Bronchial epithelial cell (primary cell): ENCODE results near the gene ZAP70. TPM values are rescaled to one million over a fixed set of nuclear protein-coding genes. Genes with fewer than 3 reads are reported as not detected.

Experiments
- DNase-seq: peaks from one replicate; pipeline ENCODE4 v3.0.0-alpha.2; 2010; ENCODE audit warnings: low read depth
- FAIRE-seq: peaks from 2 replicates; lab custom pipeline; 2011; peaks lifted over from hg19 to GRCh38; lab: Jason Lieb, UNC
- H3K27me3 ChIP-seq: 2 replicates; pipeline ENCODE4 v1.5.1; 2011; ENCODE audit warnings: low read length; ENCODE audit not compliant: control insufficient read depth, insufficient read depth
- H3K36me3 ChIP-seq: 2 replicates; pipeline ENCODE4 v1.5.1; 2011; ENCODE audit warnings: low read length; ENCODE audit not compliant: control insufficient read depth, insufficient read depth
- H3K4me3 ChIP-seq: 2 replicates; pipeline ENCODE4 v1.5.1; 2011; ENCODE audit warnings: mild to moderate bottlenecking, low read depth, low read length, control low read depth
- total RNA-seq: library from RNA; depleted of rRNA; stranded (reverse); fragments of >200 nt; gene quantifications from 2 replicates; pipeline ENCODE4 v1.2.1, GENCODE V29; 2014
- TF ChIP-seq, protein P1 (sequence below): IDR thresholded peaks from 2 replicates; pipeline ENCODE4 v1.5.1; 2011; ENCODE audit warnings: mild to moderate bottlenecking, moderate library complexity, low read length, control low read depth, inconsistent platforms; ENCODE audit not compliant: insufficient read depth, severe bottlenecking

Gene ZAP70
- total RNA-seq, 1 donor from 2014 or later, result not detected

DNA sequence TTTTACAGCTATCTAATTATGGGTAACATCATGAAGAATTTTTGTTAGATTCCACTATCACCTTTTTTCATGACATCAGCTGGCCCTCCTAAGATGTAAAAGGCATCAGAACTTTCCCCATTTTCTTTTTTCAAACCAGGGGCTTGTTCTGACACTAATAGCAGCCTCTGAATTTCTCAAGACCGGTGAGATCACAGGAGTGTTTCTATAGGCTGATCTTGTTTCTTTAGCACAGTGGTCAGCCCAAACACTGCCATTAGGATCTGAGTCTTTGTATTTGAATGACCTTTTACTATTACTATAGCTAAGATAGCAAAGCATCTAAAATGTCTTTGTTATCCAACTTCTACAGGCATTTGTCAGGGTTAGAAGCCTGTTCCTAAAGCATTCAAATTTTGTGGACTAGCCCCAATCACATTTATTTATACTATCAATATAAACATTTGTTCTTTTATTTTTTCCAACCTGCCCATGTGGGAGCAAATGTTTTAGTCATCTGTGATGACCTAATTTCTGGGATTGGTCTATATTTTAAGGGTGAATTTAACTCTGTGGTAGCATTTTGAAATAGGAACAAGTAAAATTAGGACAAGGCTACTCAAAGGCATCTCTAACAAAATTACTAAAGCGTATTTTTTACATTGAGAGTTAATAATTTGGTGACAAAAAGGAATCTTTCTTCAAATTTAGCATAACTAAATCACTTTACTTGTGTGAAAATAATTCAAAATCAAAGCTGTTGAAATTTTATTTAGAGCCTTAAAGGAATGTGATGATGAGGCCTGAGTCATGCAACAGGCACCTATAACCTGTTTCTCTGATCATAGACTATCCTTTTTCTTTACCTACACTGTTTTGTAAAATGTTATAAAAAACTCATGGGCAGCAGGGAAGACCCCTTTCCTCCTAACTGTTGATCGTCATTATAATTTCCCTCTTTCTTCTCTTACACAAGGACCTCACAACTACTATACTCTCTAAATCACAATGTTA lies 39.3 kb downstream of the ZAP70 start:
- Histone ChIP-seq H3K36me3 (peaks cover 3% of the 10 kb centered on the region), H3K27me3 (no peaks in the 10 kb centered on the region), H3K4me3 (no peak overlapping the region)
- FAIRE-seq (no peak), DNase-seq (peak; percentile 71)
- TF ChIP-seq, protein P1, sequence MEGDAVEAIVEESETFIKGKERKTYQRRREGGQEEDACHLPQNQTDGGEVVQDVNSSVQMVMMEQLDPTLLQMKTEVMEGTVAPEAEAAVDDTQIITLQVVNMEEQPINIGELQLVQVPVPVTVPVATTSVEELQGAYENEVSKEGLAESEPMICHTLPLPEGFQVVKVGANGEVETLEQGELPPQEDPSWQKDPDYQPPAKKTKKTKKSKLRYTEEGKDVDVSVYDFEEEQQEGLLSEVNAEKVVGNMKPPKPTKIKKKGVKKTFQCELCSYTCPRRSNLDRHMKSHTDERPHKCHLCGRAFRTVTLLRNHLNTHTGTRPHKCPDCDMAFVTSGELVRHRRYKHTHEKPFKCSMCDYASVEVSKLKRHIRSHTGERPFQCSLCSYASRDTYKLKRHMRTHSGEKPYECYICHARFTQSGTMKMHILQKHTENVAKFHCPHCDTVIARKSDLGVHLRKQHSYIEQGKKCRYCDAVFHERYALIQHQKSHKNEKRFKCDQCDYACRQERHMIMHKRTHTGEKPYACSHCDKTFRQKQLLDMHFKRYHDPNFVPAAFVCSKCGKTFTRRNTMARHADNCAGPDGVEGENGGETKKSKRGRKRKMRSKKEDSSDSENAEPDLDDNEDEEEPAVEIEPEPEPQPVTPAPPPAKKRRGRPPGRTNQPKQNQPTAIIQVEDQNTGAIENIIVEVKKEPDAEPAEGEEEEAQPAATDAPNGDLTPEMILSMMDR, result no peak

DNA sequence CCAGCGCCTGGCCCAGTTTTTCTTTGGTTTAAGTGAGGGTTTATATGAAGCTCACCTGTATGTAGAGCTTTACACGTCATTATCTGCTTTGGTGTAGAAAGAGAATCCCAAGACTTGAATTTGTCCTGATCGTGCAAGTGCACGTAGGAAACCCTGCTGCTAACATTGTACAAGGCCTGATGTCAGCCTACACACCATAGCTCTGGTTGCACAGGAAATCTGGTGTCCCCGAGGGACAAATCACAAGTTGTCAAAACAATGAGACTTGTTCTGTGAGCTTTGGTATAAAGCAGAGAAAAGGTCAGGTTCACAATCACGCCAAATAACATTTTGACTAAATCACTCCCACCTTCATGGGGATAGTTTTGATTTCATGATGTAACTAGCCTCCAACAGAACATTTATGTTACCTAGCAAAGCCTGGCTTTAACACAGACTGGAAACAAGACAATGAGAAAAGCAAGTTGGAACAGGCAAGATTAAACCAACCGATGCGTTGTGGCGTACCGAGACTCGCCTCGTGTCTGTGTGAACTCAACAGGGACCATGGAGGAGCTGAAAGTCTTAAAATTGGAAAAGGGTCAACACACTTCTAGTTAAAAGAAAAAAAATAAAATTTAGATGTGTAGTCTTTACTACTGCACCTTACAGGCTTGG lies 41.4 kb downstream of the ZAP70 start:
- Histone ChIP-seq H3K36me3 (peaks cover 8% of the 10 kb centered on the region), H3K27me3 (no peaks in the 10 kb centered on the region), H3K4me3 (no peak overlapping the region)
- TF ChIP-seq, protein P1, result no peak
- FAIRE-seq, result no peak
- peak; percentile 85 for DNase-seq

DNA sequence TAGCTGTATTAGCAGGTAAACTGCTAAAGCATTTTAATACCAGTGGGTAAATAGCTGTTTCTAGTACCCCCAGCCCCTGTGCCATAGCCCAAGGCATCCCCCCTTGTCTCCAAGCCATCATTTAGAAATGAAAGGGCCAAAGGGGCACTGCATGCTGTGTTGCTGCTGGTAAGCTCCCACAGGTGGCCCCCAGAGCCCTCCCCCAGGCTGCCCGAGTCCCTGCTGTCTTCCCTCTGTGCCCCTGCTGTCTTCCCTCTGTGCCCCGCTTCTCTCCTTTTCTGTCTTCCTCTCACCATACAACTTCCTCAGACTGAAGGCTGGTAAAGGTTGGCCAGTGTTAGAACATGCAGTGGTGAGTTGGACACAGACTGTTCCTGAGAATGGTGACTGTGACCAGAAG lies 42.1 kb downstream of the ZAP70 start:
- DNase-seq, result no peak
- no peaks in the 10 kb centered on the region for H3K27me3 ChIP-seq
- H3K36me3 ChIP-seq, result peaks cover 9% of the 10 kb centered on the region
- FAIRE-seq, result no peak
- H3K4me3 ChIP-seq, result no peak overlapping the region
- TF ChIP-seq, protein P1, result no peak

DNA sequence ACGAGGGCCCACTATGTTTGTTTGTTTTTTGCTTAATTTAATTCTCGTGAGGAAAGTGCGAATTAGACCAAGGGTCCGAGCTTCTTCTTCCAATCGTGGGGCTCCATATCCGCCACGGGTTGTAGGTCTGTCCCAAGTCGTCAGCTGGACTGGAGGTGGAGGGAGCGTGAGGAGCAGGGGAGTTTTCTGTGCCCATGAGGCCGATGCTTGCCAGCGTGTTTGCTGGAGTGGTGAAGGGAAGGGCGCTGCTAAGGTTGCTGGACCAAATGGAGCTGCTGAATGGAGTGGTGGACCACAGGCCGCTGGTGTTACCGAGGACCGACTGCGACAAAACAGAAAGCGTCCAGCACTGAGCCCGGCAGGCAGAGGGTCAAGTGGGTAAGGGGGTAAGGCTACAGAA lies 43.7 kb downstream of the ZAP70 start:
- DNase-seq, result no peak
- TF ChIP-seq, protein P1, result no peak
- FAIRE-seq, result no peak
- no peak overlapping the region for H3K4me3 ChIP-seq
- no peaks in the 10 kb centered on the region for H3K27me3 ChIP-seq
- H3K36me3 ChIP-seq, result peaks cover 17% of the 10 kb centered on the region

DNA sequence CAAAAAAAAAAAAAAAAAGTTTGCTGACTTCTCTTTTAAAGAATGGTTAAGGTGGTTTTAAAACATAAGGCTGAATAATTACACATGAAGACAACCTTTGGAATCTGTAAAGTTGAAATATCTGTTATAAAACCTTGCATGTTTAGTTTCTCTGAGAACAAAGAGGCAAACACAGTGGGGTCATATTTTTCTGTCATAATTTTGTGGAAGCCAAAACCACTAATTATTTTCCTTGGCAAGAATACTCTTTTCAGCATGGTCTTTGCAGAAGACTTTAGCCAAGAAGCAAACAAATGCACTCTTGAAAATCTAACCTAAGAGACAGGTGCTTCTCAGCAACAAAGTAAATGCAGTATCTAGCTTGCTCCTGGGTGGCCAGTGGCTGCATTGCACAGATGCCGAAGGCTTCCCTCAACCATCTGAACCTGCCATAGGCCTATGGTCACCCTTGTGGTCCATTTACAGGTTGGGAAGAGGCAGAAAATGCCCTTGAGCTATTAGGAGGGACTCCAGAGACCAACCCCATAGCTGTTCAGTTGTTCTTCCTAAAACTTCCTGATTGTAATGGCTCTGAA lies 44.8 kb downstream of the ZAP70 start:
- Histone ChIP-seq H3K4me3 (no peak overlapping the region), H3K36me3 (peaks cover 17% of the 10 kb centered on the region), H3K27me3 (no peaks in the 10 kb centered on the region)
- no peak for DNase-seq
- no peak for FAIRE-seq
- TF ChIP-seq, protein P1, result no peak
